Measurements from ENCODE around the gene VEPH1. TPM values are rescaled to one million over a fixed set of nuclear protein-coding genes. Genes with fewer than 3 reads are reported as not detected.
"Not testable (repeated sequence)": the region's sequence is repeated elsewhere in the genome, so short reads cannot be mapped to it uniquely, and the experiment has no call there.

The VEPH1 gene
- total RNA-seq, 1 experiment from 2014 or later, result 27.3 TPM

GRCh38 chr3:157329551-157329950, 173.7 kb downstream of the VEPH1 start:
- Histone ChIP-seq H4K20me1 (ENCODE audit: low read length) (no peaks in the 10 kb centered on the region), H3K9me2 (replicated peaks; ENCODE audit: low read length) (no peaks in the 10 kb centered on the region), H3K9me3 (ENCODE audit: low read length) (no peaks in the 10 kb centered on the region), H3K27me3 (ENCODE audit: low read length) (no peaks in the 10 kb centered on the region), H3F3A (ENCODE audit: low read length, unreplicated experiment) (no peaks in the 10 kb centered on the region), H3K27ac (ENCODE audit: low read length) (no peak overlapping the region), H3K4me2 (ENCODE audit: low read length) (no peak overlapping the region), H3K79me2 (ENCODE audit: low read length) (no peaks in the 10 kb centered on the region), H3K4me1 (ENCODE audit: insufficient read depth, low read length) (peaks cover 16% of the 10 kb centered on the region), H2AFZ (ENCODE audit: low read length) (no peak overlapping the region), H3K4me3 (ENCODE audit: low read length) (no peak overlapping the region), H3K36me3 (ENCODE audit: low read depth, low read length) (no peaks in the 10 kb centered on the region), H3K9ac (ENCODE audit: low read length) (no peak overlapping the region)
- ChIA-PET CTCF (no interaction called here), POLR2A (ENCODE audit: unreplicated experiment) (no interaction called here)
- intact Hi-C loops (cut with micrococcal nuclease), result loop anchor here (5.0 kb wide), 1 partner anchor 118 kb away; no protein-coding TSS in a partner anchor
- TF ChIP-seq EZH2phosphoT487 (IDR thresholded peaks at IDR 0.05; ENCODE audit: borderline replicate concordance, low read length) (no peak), CTCF (conservative IDR thresholded peaks at IDR 0.05; ENCODE audit: low read depth, low read length) (no peak), EZH2 (IDR thresholded peaks at IDR 0.05; ENCODE audit: low read length, unreplicated experiment) (no peak)
- ATAC-seq (no peak), DNase-seq (no peak)
- no TSS peak for BruUV-seq (replicated peaks)

GRCh38 chr3:157327837-157328236, 175.4 kb downstream of the VEPH1 start:
- no peak overlapping the region for H3K4me2 ChIP-seq (ENCODE audit: low read length)
- intact Hi-C loops (cut with micrococcal nuclease), result loop anchor here (2.0 to 5.0 kb wide), 2 partner anchors 119 to 165 kb away; no protein-coding TSS in a partner anchor
- ATAC-seq (no peak), DNase-seq (no peak)
- H3K9ac ChIP-seq (ENCODE audit: low read length), result no peak overlapping the region
- no peaks in the 10 kb centered on the region for H3K36me3 ChIP-seq (ENCODE audit: low read depth, low read length)
- H4K20me1 ChIP-seq (ENCODE audit: low read length), result no peaks in the 10 kb centered on the region
- ChIA-PET CTCF (no interaction called here), POLR2A (ENCODE audit: unreplicated experiment) (no interaction called here)
- H3F3A ChIP-seq (ENCODE audit: low read length, unreplicated experiment), result no peaks in the 10 kb centered on the region
- no peaks in the 10 kb centered on the region for H3K9me3 ChIP-seq (ENCODE audit: low read length)
- H3K27me3 ChIP-seq (ENCODE audit: low read length), result no peaks in the 10 kb centered on the region
- no peak for TF ChIP-seq CTCF (conservative IDR thresholded peaks at IDR 0.05; ENCODE audit: low read depth, low read length)
- TF ChIP-seq EZH2phosphoT487 (IDR thresholded peaks at IDR 0.05; ENCODE audit: borderline replicate concordance, low read length), result no peak
- no peak for TF ChIP-seq EZH2 (IDR thresholded peaks at IDR 0.05; ENCODE audit: low read length, unreplicated experiment)
- H3K27ac ChIP-seq (ENCODE audit: low read length), result no peak overlapping the region
- H3K4me3 ChIP-seq (ENCODE audit: low read length), result no peak overlapping the region
- H2AFZ ChIP-seq (ENCODE audit: low read length), result no peak overlapping the region
- BruUV-seq (replicated peaks), result no TSS peak
- H3K79me2 ChIP-seq (ENCODE audit: low read length), result no peaks in the 10 kb centered on the region
- no peaks in the 10 kb centered on the region for H3K4me1 ChIP-seq (ENCODE audit: insufficient read depth, low read length)
- no peaks in the 10 kb centered on the region for H3K9me2 ChIP-seq (replicated peaks; ENCODE audit: low read length)

GRCh38 chr3:157327018-157327417, 176.2 kb downstream of the VEPH1 start:
- no peak overlapping the region for H3K4me3 ChIP-seq (ENCODE audit: low read length)
- BruUV-seq (replicated peaks), result no TSS peak
- no peaks in the 10 kb centered on the region for H4K20me1 ChIP-seq (ENCODE audit: low read length)
- no peak overlapping the region for H3K27ac ChIP-seq (ENCODE audit: low read length)
- intact Hi-C loops (cut with micrococcal nuclease), result loop anchor here (2.0 to 5.0 kb wide), 2 partner anchors 120 to 166 kb away; no protein-coding TSS in a partner anchor
- H3K27me3 ChIP-seq (ENCODE audit: low read length), result no peaks in the 10 kb centered on the region
- ChIA-PET POLR2A (ENCODE audit: unreplicated experiment) (no interaction called here), CTCF (no interaction called here)
- ATAC-seq (peak; percentile 69), DNase-seq (peak; percentile 36)
- no peaks in the 10 kb centered on the region for H3K36me3 ChIP-seq (ENCODE audit: low read depth, low read length)
- no peak overlapping the region for H3K4me2 ChIP-seq (ENCODE audit: low read length)
- no peaks in the 10 kb centered on the region for H3K9me3 ChIP-seq (ENCODE audit: low read length)
- peak; percentile 54 for TF ChIP-seq CTCF (conservative IDR thresholded peaks at IDR 0.05; ENCODE audit: low read depth, low read length)
- TF ChIP-seq EZH2 (IDR thresholded peaks at IDR 0.05; ENCODE audit: low read length, unreplicated experiment), result no peak
- no peak overlapping the region for H3K9ac ChIP-seq (ENCODE audit: low read length)
- H3F3A ChIP-seq (ENCODE audit: low read length, unreplicated experiment), result no peaks in the 10 kb centered on the region
- H2AFZ ChIP-seq (ENCODE audit: low read length), result no peak overlapping the region
- no peaks in the 10 kb centered on the region for H3K79me2 ChIP-seq (ENCODE audit: low read length)
- H3K9me2 ChIP-seq (replicated peaks; ENCODE audit: low read length), result no peaks in the 10 kb centered on the region
- no peaks in the 10 kb centered on the region for H3K4me1 ChIP-seq (ENCODE audit: insufficient read depth, low read length)

GRCh38 chr3:157324869-157325268, 178.3 kb downstream of the VEPH1 start:
- H3K36me3 ChIP-seq (ENCODE audit: low read depth, low read length); H3K9me3 ChIP-seq (ENCODE audit: low read length); CTCF ChIA-PET; DNase-seq; BruUV-seq (replicated peaks); H3K9me2 ChIP-seq (replicated peaks; ENCODE audit: low read length); H3K27ac ChIP-seq (ENCODE audit: low read length); H2AFZ ChIP-seq (ENCODE audit: low read length); H4K20me1 ChIP-seq (ENCODE audit: low read length); H3K27me3 ChIP-seq (ENCODE audit: low read length); H3K9ac ChIP-seq (ENCODE audit: low read length); ATAC-seq; H3K4me3 ChIP-seq (ENCODE audit: low read length); H3K4me1 ChIP-seq (ENCODE audit: insufficient read depth, low read length); H3F3A ChIP-seq (ENCODE audit: low read length, unreplicated experiment); H3K4me2 ChIP-seq (ENCODE audit: low read length); POLR2A ChIA-PET (ENCODE audit: unreplicated experiment); H3K79me2 ChIP-seq (ENCODE audit: low read length): not testable (repeated sequence)
- intact Hi-C loops (cut with micrococcal nuclease), result loop anchor here (5.0 kb wide), 1 partner anchor 122 kb away; no protein-coding TSS in a partner anchor

All from PC-3 (cell line).